GM04503 (cell line): ENCODE measurements around the gene LRP2.
"Not testable (repeated sequence)": the region's sequence is repeated elsewhere in the genome, so short reads cannot be mapped to it uniquely, and the experiment has no call there.

ENCODE experiments used
- DNase-seq: peaks from one replicate; pipeline ENCODE4 v3.0.0-alpha.2; 2012; ENCODE audit warnings: low read depth

The LRP2 gene

GRCh38 chr2:169348321-169349024 lies 13.9 kb downstream of the LRP2 start:
- no peak for DNase-seq

- DNase-seq = no peak
These were observed 16.6 kb downstream of the LRP2 start for GRCh38 chr2:169345486-169346437.

- no peak for DNase-seq
These were observed 17.4 kb downstream of the LRP2 start for GRCh38 chr2:169344736-169345485.

- no peak for DNase-seq
These were observed 19.1 kb downstream of the LRP2 start for GRCh38 chr2:169343202-169343601.

- DNase-seq = no peak
These were observed 22.7 kb downstream of the LRP2 start for GRCh38 chr2:169339657-169340056.

- no peak for DNase-seq
These were observed 25.6 kb downstream of the LRP2 start for GRCh38 chr2:169336695-169337094.

GRCh38 chr2:169330555-169331198 lies 31.7 kb downstream of the LRP2 start:
- DNase-seq = no peak

- no peak for DNase-seq
These were observed 32.4 kb downstream of the LRP2 start for GRCh38 chr2:169329688-169330554.

GRCh38 chr2:169328785-169329184 lies 33.5 kb downstream of the LRP2 start:
- no peak for DNase-seq

GRCh38 chr2:169327837-169328236 lies 34.5 kb downstream of the LRP2 start:
- not testable (repeated sequence) for DNase-seq

GRCh38 chr2:169325886-169326285 lies 36.4 kb downstream of the LRP2 start:
- DNase-seq = not testable (repeated sequence)

GRCh38 chr2:169324581-169325260 lies 37.6 kb downstream of the LRP2 start:
- no peak for DNase-seq

GRCh38 chr2:169323841-169324240 lies 38.5 kb downstream of the LRP2 start:
- DNase-seq = no peak

- no peak for DNase-seq
These were observed 41.8 kb downstream of the LRP2 start for GRCh38 chr2:169320561-169320960.

- no peak for DNase-seq
These were observed 47.0 kb downstream of the LRP2 start for GRCh38 chr2:169315357-169315756.

- not testable (repeated sequence) for DNase-seq
These were observed 54.0 kb downstream of the LRP2 start for GRCh38 chr2:169308349-169308748.

GRCh38 chr2:169304689-169305088 lies 57.6 kb downstream of the LRP2 start:
- not testable (repeated sequence) for DNase-seq

- DNase-seq = no peak
These were observed 58.6 kb downstream of the LRP2 start for GRCh38 chr2:169303579-169304305.

- no peak for DNase-seq
These were observed 60.0 kb downstream of the LRP2 start for GRCh38 chr2:169302364-169302763.
